ENCODE measurements around the gene ZFYVE21. TPM values are rescaled to one million over a fixed set of nuclear protein-coding genes. Genes with fewer than 3 reads are reported as not detected.

Gene ZFYVE21
- polyA plus RNA-seq: 10 to 100 TPM; 11.4 to 29.0 (median 13.6) TPM

- Mint-ChIP-seq H3K27me3 (ENCODE audit: low read depth in 3 of 3) (peaks cover 4 to 6% (median 6%) of the 10 kb centered on the region in 3 donors), H3K4me1 (peaks cover 22 to 26% of the 10 kb centered on the region in 2 donors), H3K27ac (peak within 1 kb of the TSS in 5 of 6 donors; percentile 80 to 93 (median 90)), H3K36me3 (no peaks in the 10 kb centered on the region), H3K9me3 (no peaks in the 10 kb centered on the region), H3K4me3 (peak within 1 kb of the TSS; percentile 92 to 96 (median 94))
- peak; percentile 100 for DNase-seq
Observed at GRCh38 chr14:103715052-103716000, at the start of gene ZFYVE21, which contains the start of gene XRCC3. Gene ZFYVE21, plus strand, starts transcription at chr14:103715810. Its CDS starts 32 bp downstream, at chr14:103715842. Gene XRCC3, minus strand, starts transcription at chr14:103715451. Its CDS starts 4,364 bp downstream, at chr14:103711087.

GRCh38 chr14:103667671-103668070, 47.9 kb upstream of the ZFYVE21 start:
- H3K27me3 Mint-ChIP-seq (ENCODE audit: low read depth in 3 of 3): peaks cover 0 to 1% (median 0%) of the 10 kb centered on the region in 3 donors
- no peaks in the 10 kb centered on the region for H3K4me1 Mint-ChIP-seq
- H3K27ac Mint-ChIP-seq: no peak overlapping the region
- no peaks in the 10 kb centered on the region for H3K9me3 Mint-ChIP-seq
- no peak for DNase-seq
- no peak overlapping the region for H3K4me3 Mint-ChIP-seq
- H3K36me3 Mint-ChIP-seq: peaks cover 9 to 30% (median 14%) of the 10 kb centered on the region in 3 donors

DNA sequence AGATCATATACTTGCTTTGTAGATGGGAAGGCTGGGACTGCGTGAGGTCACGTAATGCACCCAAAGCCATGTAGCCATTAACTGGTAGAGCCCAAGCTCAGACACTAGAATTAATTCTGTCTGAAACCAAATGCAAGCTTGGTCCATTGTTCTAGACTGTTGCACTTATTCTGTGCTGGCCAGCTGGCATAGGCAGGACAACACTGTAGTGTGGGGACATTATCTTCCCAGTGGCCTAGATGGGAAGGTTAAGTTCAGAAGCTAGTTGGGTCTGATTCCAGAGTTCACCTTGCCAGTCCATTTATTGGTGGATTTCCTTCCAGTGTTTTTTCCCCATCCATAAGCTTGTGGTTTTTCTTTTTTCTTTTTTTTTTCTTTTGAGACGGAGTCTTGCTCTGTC, 47.5 kb upstream of the ZFYVE21 start:
- Mint-ChIP-seq H3K27ac (no peak overlapping the region), H3K36me3 (peaks cover 9 to 34% (median 17%) of the 10 kb centered on the region in 3 donors), H3K9me3 (no peaks in the 10 kb centered on the region), H3K27me3 (ENCODE audit: low read depth in 3 of 3) (peaks cover 0 to 1% (median 0%) of the 10 kb centered on the region in 3 donors), H3K4me1 (no peaks in the 10 kb centered on the region), H3K4me3 (no peak overlapping the region)
- no peak for DNase-seq

DNA sequence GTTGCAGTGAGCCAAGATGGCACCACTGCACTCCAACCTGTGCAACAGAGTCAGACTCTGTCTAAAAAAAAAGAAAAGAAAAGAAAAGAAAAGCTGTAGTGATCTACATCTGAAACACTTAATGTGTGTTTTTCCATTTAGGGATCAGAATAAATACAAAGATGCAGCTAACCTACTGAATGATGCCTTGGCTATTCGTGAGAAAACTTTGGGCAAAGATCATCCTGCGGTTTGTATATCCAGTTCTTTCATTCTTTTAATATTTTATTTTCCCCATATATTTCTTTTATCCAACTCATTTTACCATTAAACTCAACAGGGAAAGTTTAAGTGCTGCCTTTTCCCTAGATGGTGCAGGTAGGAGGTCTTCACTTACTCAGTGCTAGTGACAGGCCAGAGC, 46.2 kb upstream of the ZFYVE21 start:
- Mint-ChIP-seq H3K36me3 (peaks cover 13 to 34% (median 22%) of the 10 kb centered on the region in 3 donors), H3K4me1 (no peaks in the 10 kb centered on the region), H3K4me3 (no peak overlapping the region), H3K27me3 (ENCODE audit: low read depth in 3 of 3) (peaks cover 0 to 1% (median 0%) of the 10 kb centered on the region in 3 donors), H3K27ac (no peak overlapping the region), H3K9me3 (no peaks in the 10 kb centered on the region)
- DNase-seq: no peak

- Mint-ChIP-seq H3K4me1 (no peaks in the 10 kb centered on the region), H3K36me3 (peaks cover 24 to 41% (median 31%) of the 10 kb centered on the region in 3 donors), H3K27ac (peak overlapping the region in 1 of 6 donors; percentile 19), H3K9me3 (no peaks in the 10 kb centered on the region), H3K27me3 (ENCODE audit: low read depth in 3 of 3) (peaks cover 0 to 5% (median 0%) of the 10 kb centered on the region in 3 donors), H3K4me3 (no peak overlapping the region)
- DNase-seq: no peak
Observed at GRCh38 chr14:103671911-103672310, 43.7 kb upstream of the ZFYVE21 start.

DNA sequence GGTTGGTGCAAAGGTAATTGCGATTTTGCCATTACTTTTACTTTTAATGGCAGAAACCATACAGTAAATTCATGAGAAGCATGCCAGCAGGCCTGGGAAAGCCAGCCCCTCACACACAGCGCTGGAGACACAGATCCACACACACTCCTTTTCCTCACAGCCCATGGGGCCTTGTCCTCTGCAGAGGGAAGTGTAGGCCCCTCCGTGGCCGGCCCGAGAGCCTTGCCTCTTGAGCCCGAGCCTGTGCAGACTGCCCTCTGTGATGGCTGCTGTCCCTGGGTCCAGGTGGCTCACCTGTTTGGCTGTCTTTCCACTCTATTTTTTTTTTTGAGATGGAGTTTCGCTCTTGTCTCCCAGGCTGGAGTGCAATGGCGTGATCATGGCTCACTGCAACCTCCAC, 39.7 kb upstream of the ZFYVE21 start:
- H3K4me3 Mint-ChIP-seq: no peak overlapping the region
- H3K4me1 Mint-ChIP-seq: peaks cover 2 to 8% of the 10 kb centered on the region in 2 donors
- H3K36me3 Mint-ChIP-seq: peaks cover 25 to 57% (median 44%) of the 10 kb centered on the region in 3 donors
- H3K27ac Mint-ChIP-seq: no peak overlapping the region
- no peak for DNase-seq
- H3K27me3 Mint-ChIP-seq (ENCODE audit: low read depth in 3 of 3): peaks cover 0 to 6% (median 0%) of the 10 kb centered on the region in 3 donors
- H3K9me3 Mint-ChIP-seq: no peaks in the 10 kb centered on the region

DNA sequence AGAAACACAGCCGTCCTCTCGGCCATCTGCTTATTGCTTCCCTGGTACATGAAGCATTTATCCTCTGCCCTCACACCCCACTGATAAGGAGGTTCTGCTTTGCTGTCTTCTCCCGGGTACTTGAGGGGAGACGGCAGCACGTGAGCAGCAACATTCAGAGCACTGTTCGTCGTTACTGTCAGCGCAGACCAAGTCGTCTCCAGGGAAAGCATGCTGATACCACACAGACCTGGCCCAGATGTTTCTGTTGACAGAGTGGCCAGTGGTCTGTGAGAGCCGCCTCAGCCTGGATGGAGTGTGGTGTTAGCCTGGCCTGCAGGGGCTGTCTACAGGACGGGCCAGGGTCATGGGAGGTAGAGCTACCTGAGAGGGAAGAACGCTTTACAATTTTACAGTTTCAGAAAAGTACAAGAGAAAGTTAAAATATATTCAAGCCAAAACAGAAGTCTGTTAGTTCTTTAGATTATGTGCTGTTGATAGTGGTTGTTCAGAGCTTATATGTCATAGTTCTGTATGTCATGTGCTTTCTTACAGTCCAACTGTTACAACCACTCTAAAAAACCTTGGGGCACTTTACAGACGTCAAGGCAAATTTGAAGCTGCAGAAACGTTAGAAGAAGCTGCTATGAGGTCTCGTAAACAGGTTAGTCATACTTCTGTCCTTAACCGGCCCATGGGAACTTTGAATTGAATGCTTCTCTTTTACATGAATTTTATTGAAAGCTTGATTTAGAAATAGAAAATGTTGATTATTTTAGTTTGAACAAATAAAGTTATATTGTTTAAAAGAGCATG, 38.5 kb upstream of the ZFYVE21 start:
- Mint-ChIP-seq H3K4me3 (no peak overlapping the region), H3K36me3 (peaks cover 19 to 52% (median 36%) of the 10 kb centered on the region in 3 donors), H3K4me1 (peaks cover 2 to 8% of the 10 kb centered on the region in 2 donors), H3K9me3 (no peaks in the 10 kb centered on the region), H3K27ac (peak overlapping the region in 1 of 6 donors; percentile 23), H3K27me3 (ENCODE audit: low read depth in 3 of 3) (peaks cover 0 to 5% (median 0%) of the 10 kb centered on the region in 3 donors)
- no peak for DNase-seq

DNA sequence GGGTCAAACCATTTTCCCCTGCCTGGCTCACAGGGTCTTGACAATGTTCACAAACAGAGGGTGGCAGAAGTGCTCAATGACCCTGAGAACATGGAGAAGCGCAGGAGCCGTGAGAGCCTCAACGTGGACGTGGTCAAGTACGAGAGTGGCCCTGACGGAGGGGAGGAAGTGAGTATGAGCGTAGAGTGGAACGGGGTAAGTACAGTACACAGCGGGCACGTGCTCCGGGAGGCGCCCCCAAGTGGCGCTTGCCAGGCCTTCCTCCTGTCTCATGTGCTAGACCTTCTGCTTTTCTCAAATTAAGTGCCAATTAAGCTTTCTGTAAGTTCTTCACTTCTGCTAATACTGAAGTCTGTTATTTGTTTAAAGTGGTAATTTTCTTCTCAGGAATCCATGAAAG, 36.3 kb upstream of the ZFYVE21 start:
- H3K27ac Mint-ChIP-seq: peak overlapping the region in 3 of 6 donors; percentile 21 to 55 (median 35)
- no peaks in the 10 kb centered on the region for H3K9me3 Mint-ChIP-seq
- DNase-seq: peak; percentile 20 to 24 (median 23)
- peaks cover 0 to 6% (median 0%) of the 10 kb centered on the region in 3 donors for H3K27me3 Mint-ChIP-seq (ENCODE audit: low read depth in 3 of 3)
- peaks cover 14 to 49% (median 26%) of the 10 kb centered on the region in 3 donors for H3K36me3 Mint-ChIP-seq
- peaks cover 2 to 8% of the 10 kb centered on the region in 2 donors for H3K4me1 Mint-ChIP-seq
- no peak overlapping the region for H3K4me3 Mint-ChIP-seq

- H3K27me3 Mint-ChIP-seq (ENCODE audit: low read depth in 3 of 3): peaks cover 0 to 3% (median 0%) of the 10 kb centered on the region in 3 donors
- no peaks in the 10 kb centered on the region for H3K9me3 Mint-ChIP-seq
- no peak for DNase-seq
- peaks cover 10 to 46% (median 25%) of the 10 kb centered on the region in 3 donors for H3K36me3 Mint-ChIP-seq
- H3K4me1 Mint-ChIP-seq: peaks cover 2 to 8% of the 10 kb centered on the region in 2 donors
- H3K27ac Mint-ChIP-seq: no peak overlapping the region
- H3K4me3 Mint-ChIP-seq: no peak overlapping the region
Observed at GRCh38 chr14:103680491-103681231, 34.9 kb upstream of the ZFYVE21 start.

DNA sequence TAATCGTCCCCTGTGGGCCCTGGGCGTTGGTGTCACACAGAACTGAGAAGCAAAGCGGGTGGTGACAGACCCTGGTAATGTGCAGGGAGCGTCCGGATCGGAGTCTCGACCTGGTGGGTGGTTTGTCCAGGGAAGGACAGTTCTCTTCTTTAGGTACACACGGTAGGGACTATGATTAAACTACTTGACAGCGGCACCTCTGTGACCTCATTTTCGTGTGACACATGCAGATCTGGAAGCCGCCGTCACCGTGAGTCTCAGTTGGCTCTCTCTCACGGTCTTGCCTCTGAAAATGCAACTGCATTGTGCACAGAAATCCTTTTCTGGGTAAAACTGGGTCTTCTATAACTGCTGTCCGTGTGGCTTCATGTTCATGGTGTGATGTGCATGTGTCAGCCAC, 32.5 kb upstream of the ZFYVE21 start:
- H3K4me3 Mint-ChIP-seq: no peak overlapping the region
- H3K27me3 Mint-ChIP-seq (ENCODE audit: low read depth in 3 of 3): peaks cover 0 to 3% (median 0%) of the 10 kb centered on the region in 3 donors
- H3K36me3 Mint-ChIP-seq: peaks cover 0 to 50% (median 15%) of the 10 kb centered on the region in 3 donors
- no peak for DNase-seq
- H3K9me3 Mint-ChIP-seq: no peaks in the 10 kb centered on the region
- H3K4me1 Mint-ChIP-seq: peaks cover 2 to 13% of the 10 kb centered on the region in 2 donors
- peak overlapping the region in 1 of 6 donors; percentile 46 for H3K27ac Mint-ChIP-seq

DNA sequence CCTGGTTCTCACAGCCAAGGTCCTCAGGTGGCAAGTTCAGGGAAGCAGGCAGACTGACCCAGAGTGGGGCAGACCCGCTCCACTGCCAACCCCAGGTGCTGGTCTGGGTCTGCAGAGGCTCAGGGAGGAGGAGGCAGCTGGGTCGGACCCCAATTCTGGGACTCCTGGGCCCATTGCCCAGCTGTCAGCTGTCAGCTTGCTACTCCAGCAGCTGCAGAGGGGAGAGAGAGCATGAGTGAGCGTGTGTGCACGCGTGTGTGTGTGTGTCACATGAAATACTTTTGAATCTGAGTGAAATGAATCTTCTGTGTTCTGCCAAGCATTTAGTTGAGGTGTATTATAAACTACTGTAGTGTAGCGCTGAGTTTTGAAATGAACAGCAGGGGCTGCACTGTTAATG, 31.1 kb upstream of the ZFYVE21 start:
- Mint-ChIP-seq H3K36me3 (peaks cover 0 to 44% (median 15%) of the 10 kb centered on the region in 3 donors), H3K9me3 (no peaks in the 10 kb centered on the region), H3K4me3 (no peak overlapping the region), H3K27ac (peak overlapping the region in 1 of 6 donors; percentile 28), H3K27me3 (ENCODE audit: low read depth in 3 of 3) (peaks cover 0 to 1% (median 0%) of the 10 kb centered on the region in 3 donors), H3K4me1 (peaks cover 0 to 10% of the 10 kb centered on the region in 2 donors)
- DNase-seq: no peak

- Mint-ChIP-seq H3K27ac (no peak overlapping the region), H3K4me3 (no peak overlapping the region), H3K9me3 (no peaks in the 10 kb centered on the region), H3K4me1 (peaks cover 0 to 9% of the 10 kb centered on the region in 2 donors), H3K27me3 (ENCODE audit: low read depth in 3 of 3) (peaks cover 0 to 1% (median 0%) of the 10 kb centered on the region in 3 donors), H3K36me3 (peaks cover 0 to 42% (median 12%) of the 10 kb centered on the region in 3 donors)
- DNase-seq: no peak
Observed at GRCh38 chr14:103684871-103685270, 30.7 kb upstream of the ZFYVE21 start.

Measured in immature natural killer cell (primary cell).